Eye (tissue), 1 donor: ENCODE data around the gene YEATS4.

Experiments used
- DNase-seq: peaks from one replicate; pipeline ENCODE4 v3.0.0-alpha.2; 2015

The YEATS4 gene

GRCh38 chr12:69342421-69342820, 17.1 kb upstream of the YEATS4 start:
- no peak for DNase-seq

GRCh38 chr12:69343357-69343756, 16.2 kb upstream of the YEATS4 start:
- DNase-seq, result no peak

- no peak for DNase-seq
These were observed 15.5 kb upstream of the YEATS4 start for GRCh38 chr12:69343885-69344612.

- DNase-seq, result no peak
These were observed 14.5 kb upstream of the YEATS4 start for GRCh38 chr12:69345077-69345476.

GRCh38 chr12:69345742-69346141, 13.8 kb upstream of the YEATS4 start:
- no peak for DNase-seq

GRCh38 chr12:69348162-69348938, 11.2 kb upstream of the YEATS4 start, which contains the start of gene LYZ:
Gene LYZ (plus strand): TSS chr12:69348381. CDS start chr12:69348409, 28 bp downstream.
- no peak for DNase-seq

GRCh38 chr12:69350002-69350626, 9.4 kb upstream of the YEATS4 start:
- DNase-seq, result no peak

- no peak for DNase-seq
These were observed 8.8 kb upstream of the YEATS4 start for GRCh38 chr12:69350777-69351176.

GRCh38 chr12:69351462-69352236, 7.9 kb upstream of the YEATS4 start:
- no peak for DNase-seq

GRCh38 chr12:69352904-69353303, 6.6 kb upstream of the YEATS4 start:
- no peak for DNase-seq

GRCh38 chr12:69354172-69354555, 5.4 kb upstream of the YEATS4 start:
- DNase-seq, result no peak

GRCh38 chr12:69354556-69355187, 4.9 kb upstream of the YEATS4 start:
- peak; percentile 47 for DNase-seq

GRCh38 chr12:69355363-69356028, 4.0 kb upstream of the YEATS4 start:
- no peak for DNase-seq

- DNase-seq, result no peak
These were observed 767 bp downstream of the YEATS4 start for GRCh38 chr12:69360348-69360672.

GRCh38 chr12:69366796-69367195, 7.3 kb downstream of the YEATS4 start:
- no peak for DNase-seq

- no peak for DNase-seq
These were observed 8.6 kb downstream of the YEATS4 start for GRCh38 chr12:69368171-69368570.

GRCh38 chr12:69383074-69383473, 23.5 kb downstream of the YEATS4 start:
- no peak for DNase-seq

GRCh38 chr12:69385038-69385437, 25.5 kb downstream of the YEATS4 start:
- DNase-seq, result no peak

GRCh38 chr12:69386921-69387320, 27.4 kb downstream of the YEATS4 start:
- DNase-seq, result no peak

GRCh38 chr12:69388371-69388770, 28.8 kb downstream of the YEATS4 start:
- peak; percentile 56 for DNase-seq

- DNase-seq, result no peak
These were observed 30.3 kb downstream of the YEATS4 start for GRCh38 chr12:69389831-69390230.
